Endometrial microvascular endothelial cells (primary cell): ENCODE results near the gene MTHFS. TPM values are rescaled to one million over a fixed set of nuclear protein-coding genes. Genes with fewer than 3 reads are reported as not detected.

Experiments
- in situ Hi-C: cut with HindIII; loops from 2 replicates; pipeline ENCODE4 v1.10.0; 2017; ENCODE audit warnings: low sequenced_read_pairs, low pct_unique_long_range_greater_than_20kb; ENCODE audit errors: inconsistent ontology term
- total RNA-seq: library from RNA; depleted of rRNA; stranded (reverse); fragments of >200 nt; gene quantifications from one replicate; pipeline ENCODE4 v1.2.3, GENCODE V29; 2015; ENCODE audit errors: inconsistent ontology term

MTHFS gene
- total RNA-seq, 1 donor from 2014 or later: 24.8 TPM

GRCh38 chr15:79831604-79832003 is 65.2 kb downstream of the MTHFS start:
- in situ Hi-C loops: no loop called here

- in situ Hi-C loops: no loop called here
Observed at GRCh38 chr15:79829950-79830349, 66.9 kb downstream of the MTHFS start.

- in situ Hi-C loops: no loop called here
Observed at GRCh38 chr15:79828447-79828846, 68.4 kb downstream of the MTHFS start.

- in situ Hi-C loops: no loop called here
Observed at GRCh38 chr15:79826800-79827199, 70.0 kb downstream of the MTHFS start.

GRCh38 chr15:79824136-79824701 is 72.6 kb downstream of the MTHFS start:
- in situ Hi-C loops: no loop called here

GRCh38 chr15:79820820-79821219 is 76.0 kb downstream of the MTHFS start:
- in situ Hi-C loops: no loop called here

GRCh38 chr15:79820176-79820575 is 76.6 kb downstream of the MTHFS start:
- in situ Hi-C loops: no loop called here

GRCh38 chr15:79816571-79816970 is 80.2 kb downstream of the MTHFS start:
- in situ Hi-C loops: no loop called here

- in situ Hi-C loops: no loop called here
Observed at GRCh38 chr15:79815468-79815867, 81.3 kb downstream of the MTHFS start.

- in situ Hi-C loops: no loop called here
Observed at GRCh38 chr15:79812541-79812940, 84.3 kb downstream of the MTHFS start.

- in situ Hi-C loops: no loop called here
Observed at GRCh38 chr15:79811406-79812405, 85.1 kb downstream of the MTHFS start.

GRCh38 chr15:79804838-79805237 is 92.0 kb downstream of the MTHFS start:
- in situ Hi-C loops: no loop called here

- in situ Hi-C loops: no loop called here
Observed at GRCh38 chr15:79798311-79798710, 98.5 kb downstream of the MTHFS start.

Other genes starting within 250 kb of the MTHFS start
- not detected for gene BCL2A1, start 74.2 kb upstream of the MTHFS start, total RNA-seq
- gene ZFAND6, start 162.7 kb upstream of the MTHFS start, total RNA-seq: 80.5 TPM